ENCODE measurements around the gene CDH4. TPM values are rescaled to one million over a fixed set of nuclear protein-coding genes. Genes with fewer than 3 reads are reported as not detected.

CDH4 gene
- total and polyA plus RNA-seq, 2 donors (not counting 1 experiment from before 2014, with no cell fraction given), result not detected

GRCh38 chr20:61806995-61807394 is 554.9 kb downstream of the CDH4 start:
- Histone ChIP-seq H3K79me2 (ENCODE audit: control insufficient read depth, insufficient read depth, low read length) (no peaks in the 10 kb centered on the region), H4K20me1 (ENCODE audit: control insufficient read depth, insufficient read depth, low read length, poor library complexity, severe bottlenecking) (no peaks in the 10 kb centered on the region), H3K4me2 (replicated peaks; ENCODE audit: low read depth, low read length, poor library complexity, severe bottlenecking) (no peak overlapping the region), H3K27me3 (replicated peaks in 1 of 4; ENCODE audit: control extremely low read depth in 1 of 4, control insufficient read depth in 3 of 4, insufficient read depth in 4 of 4, low read length in 3 of 4) (no peaks in the 10 kb centered on the region), H3K27ac (ENCODE audit: low read length in 2 of 2) (no peak overlapping the region), H3K9ac (ENCODE audit: low read length) (no peak overlapping the region), H3K4me3 (ENCODE audit: control extremely low read depth in 1 of 5, extremely low read depth in 1 of 5, insufficient read depth in 1 of 5, low read depth in 2 of 5, low read length in 4 of 5) (no peak overlapping the region), H3K9me3 (ENCODE audit: control extremely low read depth in 1 of 3, control insufficient read depth in 2 of 3, insufficient read depth in 1 of 3, low read length in 2 of 3) (peaks cover 0 to 8% (median 0%) of the 10 kb centered on the region in 3 donors), H3K36me3 (replicated peaks in 1 of 2; ENCODE audit: control extremely low read depth in 1 of 2, control insufficient read depth in 1 of 2, extremely low read depth in 1 of 2, insufficient read depth in 2 of 2, low read length in 1 of 2) (no peaks in the 10 kb centered on the region), H2AFZ (ENCODE audit: insufficient read depth, low read depth, low read length, poor library complexity, severe bottlenecking) (no peak overlapping the region), H3K4me1 (ENCODE audit: control insufficient read depth in 2 of 2, insufficient read depth in 2 of 2, low read length in 2 of 2) (no peaks in the 10 kb centered on the region)
- DNase-seq (no peak), ATAC-seq (ENCODE audit: low read depth) (no peak)
- WGBS (ENCODE audit: insufficient coverage), result 83% methylated on average over 6 of the region's 7 CpGs
- H3K27me3 Mint-ChIP-seq, result peaks cover 5% of the 10 kb centered on the region
- no peak overlapping the region for H3K4me3 Mint-ChIP-seq
- CTCF ChIA-PET, result no interaction called here
- POLR2A ChIA-PET, result no interaction called here
- no peak overlapping the region for H3K27ac Mint-ChIP-seq
- intact Hi-C loops (cut with micrococcal nuclease), result no loop called here
- H3K9me3 Mint-ChIP-seq (ENCODE audit: insufficient read depth), result no peaks in the 10 kb centered on the region
- TF ChIP-seq, protein P1, sequence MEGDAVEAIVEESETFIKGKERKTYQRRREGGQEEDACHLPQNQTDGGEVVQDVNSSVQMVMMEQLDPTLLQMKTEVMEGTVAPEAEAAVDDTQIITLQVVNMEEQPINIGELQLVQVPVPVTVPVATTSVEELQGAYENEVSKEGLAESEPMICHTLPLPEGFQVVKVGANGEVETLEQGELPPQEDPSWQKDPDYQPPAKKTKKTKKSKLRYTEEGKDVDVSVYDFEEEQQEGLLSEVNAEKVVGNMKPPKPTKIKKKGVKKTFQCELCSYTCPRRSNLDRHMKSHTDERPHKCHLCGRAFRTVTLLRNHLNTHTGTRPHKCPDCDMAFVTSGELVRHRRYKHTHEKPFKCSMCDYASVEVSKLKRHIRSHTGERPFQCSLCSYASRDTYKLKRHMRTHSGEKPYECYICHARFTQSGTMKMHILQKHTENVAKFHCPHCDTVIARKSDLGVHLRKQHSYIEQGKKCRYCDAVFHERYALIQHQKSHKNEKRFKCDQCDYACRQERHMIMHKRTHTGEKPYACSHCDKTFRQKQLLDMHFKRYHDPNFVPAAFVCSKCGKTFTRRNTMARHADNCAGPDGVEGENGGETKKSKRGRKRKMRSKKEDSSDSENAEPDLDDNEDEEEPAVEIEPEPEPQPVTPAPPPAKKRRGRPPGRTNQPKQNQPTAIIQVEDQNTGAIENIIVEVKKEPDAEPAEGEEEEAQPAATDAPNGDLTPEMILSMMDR (IDR thresholded peaks at IDR 0.05), result no peak
- no peak for TF ChIP-seq EZH2 (IDR thresholded peaks at IDR 0.05; ENCODE audit: borderline replicate concordance, insufficient read depth, low read depth, low read length, poor library complexity, severe bottlenecking)
- no peaks in the 10 kb centered on the region for H3K4me1 Mint-ChIP-seq

DNA sequence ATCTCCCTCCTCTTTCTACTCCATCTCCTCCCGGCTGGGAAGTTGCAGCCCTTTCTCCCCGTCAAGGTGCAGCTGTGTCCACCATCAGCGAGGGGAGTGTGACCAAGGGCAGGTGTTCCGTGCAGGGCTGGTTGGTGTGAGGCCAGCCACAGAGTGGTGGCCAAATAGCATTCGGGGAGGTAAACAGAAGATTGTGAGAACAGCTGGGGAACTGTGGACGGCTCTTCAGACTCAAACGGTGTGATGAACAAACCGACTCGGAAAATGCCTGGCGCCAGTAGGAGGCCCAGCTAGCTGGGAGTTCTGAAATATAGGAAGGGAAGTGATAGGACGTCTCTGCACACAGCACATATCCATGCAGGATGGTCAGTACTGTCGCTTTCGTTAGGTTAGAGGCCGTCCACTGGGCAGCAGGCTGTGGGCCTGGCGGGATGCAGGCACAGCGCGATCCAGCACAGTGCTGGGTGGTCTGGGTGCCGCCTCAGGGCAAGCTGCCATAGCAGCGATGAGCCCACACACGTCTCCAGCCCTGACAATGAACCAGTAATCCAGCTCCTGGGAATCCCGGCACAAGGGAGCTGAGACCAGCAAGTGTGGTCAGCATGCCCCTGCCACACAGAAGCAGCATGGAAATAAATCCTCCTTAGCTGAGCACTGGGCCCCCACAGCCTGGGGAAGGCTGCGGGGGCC is 555.6 kb downstream of the CDH4 start:
- 93% methylated on average over 21 of the region's 22 CpGs for WGBS (ENCODE audit: insufficient coverage)
- H3K27me3 Mint-ChIP-seq, result peaks cover 5% of the 10 kb centered on the region
- Histone ChIP-seq H3K9me3 (ENCODE audit: control extremely low read depth in 1 of 3, control insufficient read depth in 2 of 3, insufficient read depth in 1 of 3, low read length in 2 of 3) (peaks cover 0 to 8% (median 0%) of the 10 kb centered on the region in 3 donors), H3K4me3 (ENCODE audit: control extremely low read depth in 1 of 5, extremely low read depth in 1 of 5, insufficient read depth in 1 of 5, low read depth in 2 of 5, low read length in 4 of 5) (no peak overlapping the region), H2AFZ (ENCODE audit: insufficient read depth, low read depth, low read length, poor library complexity, severe bottlenecking) (no peak overlapping the region), H4K20me1 (ENCODE audit: control insufficient read depth, insufficient read depth, low read length, poor library complexity, severe bottlenecking) (no peaks in the 10 kb centered on the region), H3K27ac (ENCODE audit: low read length in 2 of 2) (no peak overlapping the region), H3K27me3 (replicated peaks in 1 of 4; ENCODE audit: control extremely low read depth in 1 of 4, control insufficient read depth in 3 of 4, insufficient read depth in 4 of 4, low read length in 3 of 4) (no peaks in the 10 kb centered on the region), H3K4me1 (ENCODE audit: control insufficient read depth in 2 of 2, insufficient read depth in 2 of 2, low read length in 2 of 2) (no peaks in the 10 kb centered on the region), H3K79me2 (ENCODE audit: control insufficient read depth, insufficient read depth, low read length) (no peaks in the 10 kb centered on the region), H3K9ac (ENCODE audit: low read length) (no peak overlapping the region), H3K36me3 (replicated peaks in 1 of 2; ENCODE audit: control extremely low read depth in 1 of 2, control insufficient read depth in 1 of 2, extremely low read depth in 1 of 2, insufficient read depth in 2 of 2, low read length in 1 of 2) (no peaks in the 10 kb centered on the region), H3K4me2 (replicated peaks; ENCODE audit: low read depth, low read length, poor library complexity, severe bottlenecking) (no peak overlapping the region)
- no peaks in the 10 kb centered on the region for H3K4me1 Mint-ChIP-seq
- intact Hi-C loops (cut with micrococcal nuclease), result no loop called here
- H3K27ac Mint-ChIP-seq, result no peak overlapping the region
- TF ChIP-seq, protein P1 (IDR thresholded peaks at IDR 0.05), result no peak
- no peak for TF ChIP-seq EZH2 (IDR thresholded peaks at IDR 0.05; ENCODE audit: borderline replicate concordance, insufficient read depth, low read depth, low read length, poor library complexity, severe bottlenecking)
- H3K4me3 Mint-ChIP-seq, result no peak overlapping the region
- no peaks in the 10 kb centered on the region for H3K9me3 Mint-ChIP-seq (ENCODE audit: insufficient read depth)
- ChIA-PET POLR2A (no interaction called here), CTCF (no interaction called here)
- no peak for ATAC-seq (ENCODE audit: low read depth)
- no peak for DNase-seq

Measured in B cell (primary cell).